Ramos (cell line): Measurements from ENCODE around the gene TUT7.

Experiments used
- in situ Hi-C: fragments of 300-500 bp; cut with MboI; formaldehyde crosslinking; loops from one replicate; pipeline ENCODE4 v1.14.3; 2022; ENCODE audit warnings: low sequenced_read_pairs; ENCODE audit not compliant: unreplicated experiment

The TUT7 gene

GRCh38 chr9:86262492-86262891 is 91.7 kb downstream of the TUT7 start:
- in situ Hi-C loops: no loop called here

GRCh38 chr9:86259557-86259956 is 94.7 kb downstream of the TUT7 start, which contains the start of gene C9orf153:
Gene C9orf153 (minus strand): TSS chr9:86259657. CDS start chr9:86229603, 30,054 bp downstream.
- in situ Hi-C loops: no loop called here

- in situ Hi-C loops: no loop called here
These were observed 96.8 kb downstream of the TUT7 start for GRCh38 chr9:86257391-86257790.

- in situ Hi-C loops: no loop called here
These were observed 97.6 kb downstream of the TUT7 start for GRCh38 chr9:86256653-86257052.

GRCh38 chr9:86253577-86253976 is 100.6 kb downstream of the TUT7 start:
- in situ Hi-C loops: no loop called here

GRCh38 chr9:86252870-86253269 is 101.3 kb downstream of the TUT7 start:
- in situ Hi-C loops: no loop called here

- in situ Hi-C loops: no loop called here
These were observed 104.1 kb downstream of the TUT7 start for GRCh38 chr9:86250123-86250522.

- in situ Hi-C loops: loop anchor here (25.0 kb wide), 2 partner anchors 111 to 411 kb away; no protein-coding TSS in a partner anchor
These were observed 105.5 kb downstream of the TUT7 start for GRCh38 chr9:86248746-86249145.

- in situ Hi-C loops: loop anchor here (25.0 kb wide), 2 partner anchors 109 to 409 kb away; no protein-coding TSS in a partner anchor
These were observed 107.5 kb downstream of the TUT7 start for GRCh38 chr9:86246752-86247161.

- in situ Hi-C loops: loop anchor here (25.0 kb wide), 2 partner anchors 105 to 405 kb away; no protein-coding TSS in a partner anchor
These were observed 112.1 kb downstream of the TUT7 start for GRCh38 chr9:86242071-86242470.

GRCh38 chr9:86241216-86241615 is 113.0 kb downstream of the TUT7 start:
- in situ Hi-C loops: loop anchor here (25.0 kb wide), 2 partner anchors 104 to 404 kb away; no protein-coding TSS in a partner anchor

- in situ Hi-C loops: loop anchor here (25.0 kb wide), 2 partner anchors 102 to 402 kb away; no protein-coding TSS in a partner anchor
These were observed 115.1 kb downstream of the TUT7 start for GRCh38 chr9:86238861-86239770.
